Measurements from ENCODE around the gene KCNH5.

Gene KCNH5

DNA sequence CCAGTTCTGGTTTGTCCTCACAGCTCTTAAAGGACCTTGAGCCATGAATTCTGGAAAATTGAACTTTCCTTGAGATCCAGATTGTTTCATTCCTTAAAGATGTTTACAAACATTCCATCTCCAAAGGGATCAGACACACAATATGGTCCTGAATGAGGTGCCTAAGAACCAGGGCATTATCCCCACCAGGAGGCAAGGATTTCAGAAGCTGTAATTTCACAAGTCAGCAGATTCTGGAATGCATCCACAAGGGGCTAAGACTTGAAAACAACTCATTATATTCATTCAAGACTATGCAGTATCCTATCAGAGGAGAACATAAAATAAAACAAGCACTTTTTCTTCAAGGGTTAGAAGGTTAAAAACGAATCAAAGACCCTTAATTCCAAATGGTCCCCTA is 15.1 kb downstream of the KCNH5 start:
- DNase-seq (ENCODE audit: low read depth) = no peak
- H3K4me3 ChIP-seq (ENCODE audit: low read depth, low read length) = no peak overlapping the region
- TF ChIP-seq, protein P1, sequence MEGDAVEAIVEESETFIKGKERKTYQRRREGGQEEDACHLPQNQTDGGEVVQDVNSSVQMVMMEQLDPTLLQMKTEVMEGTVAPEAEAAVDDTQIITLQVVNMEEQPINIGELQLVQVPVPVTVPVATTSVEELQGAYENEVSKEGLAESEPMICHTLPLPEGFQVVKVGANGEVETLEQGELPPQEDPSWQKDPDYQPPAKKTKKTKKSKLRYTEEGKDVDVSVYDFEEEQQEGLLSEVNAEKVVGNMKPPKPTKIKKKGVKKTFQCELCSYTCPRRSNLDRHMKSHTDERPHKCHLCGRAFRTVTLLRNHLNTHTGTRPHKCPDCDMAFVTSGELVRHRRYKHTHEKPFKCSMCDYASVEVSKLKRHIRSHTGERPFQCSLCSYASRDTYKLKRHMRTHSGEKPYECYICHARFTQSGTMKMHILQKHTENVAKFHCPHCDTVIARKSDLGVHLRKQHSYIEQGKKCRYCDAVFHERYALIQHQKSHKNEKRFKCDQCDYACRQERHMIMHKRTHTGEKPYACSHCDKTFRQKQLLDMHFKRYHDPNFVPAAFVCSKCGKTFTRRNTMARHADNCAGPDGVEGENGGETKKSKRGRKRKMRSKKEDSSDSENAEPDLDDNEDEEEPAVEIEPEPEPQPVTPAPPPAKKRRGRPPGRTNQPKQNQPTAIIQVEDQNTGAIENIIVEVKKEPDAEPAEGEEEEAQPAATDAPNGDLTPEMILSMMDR (IDR thresholded peaks at IDR 0.05; ENCODE audit: low read depth, low read length) = no peak
- TF ChIP-seq, protein P2, sequence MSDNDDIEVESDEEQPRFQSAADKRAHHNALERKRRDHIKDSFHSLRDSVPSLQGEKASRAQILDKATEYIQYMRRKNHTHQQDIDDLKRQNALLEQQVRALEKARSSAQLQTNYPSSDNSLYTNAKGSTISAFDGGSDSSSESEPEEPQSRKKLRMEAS (IDR thresholded peaks at IDR 0.05; ENCODE audit: low read depth, low read length) = no peak
- TF ChIP-seq MYC (IDR thresholded peaks at IDR 0.05; ENCODE audit: low read depth, low read length) (no peak), POLR2A (IDR thresholded peaks at IDR 0.05; ENCODE audit: extremely low read depth, insufficient read length) (no peak)

DNA sequence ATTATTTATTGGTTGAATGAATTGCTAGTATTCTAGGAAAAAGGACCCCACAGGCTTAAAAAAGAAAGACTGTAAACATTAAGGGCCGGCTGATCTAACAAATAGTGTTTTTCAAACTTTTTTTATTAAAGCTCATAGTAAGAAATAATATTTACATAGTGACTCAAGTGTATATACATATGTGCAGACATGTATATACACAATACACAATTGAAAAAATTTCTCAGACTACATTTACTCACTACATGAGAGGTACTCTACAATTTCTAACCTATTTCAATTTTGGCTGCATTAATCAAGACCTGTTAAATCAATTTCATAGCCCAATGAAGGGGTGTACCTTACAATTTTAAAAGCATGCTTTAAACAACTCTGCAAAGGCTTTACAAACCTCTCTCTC is 17.5 kb downstream of the KCNH5 start:
- H3K4me3 ChIP-seq (ENCODE audit: low read depth, low read length) = no peak overlapping the region
- DNase-seq (ENCODE audit: low read depth) = no peak
- TF ChIP-seq POLR2A (IDR thresholded peaks at IDR 0.05; ENCODE audit: extremely low read depth, insufficient read length) = no peak

DNA sequence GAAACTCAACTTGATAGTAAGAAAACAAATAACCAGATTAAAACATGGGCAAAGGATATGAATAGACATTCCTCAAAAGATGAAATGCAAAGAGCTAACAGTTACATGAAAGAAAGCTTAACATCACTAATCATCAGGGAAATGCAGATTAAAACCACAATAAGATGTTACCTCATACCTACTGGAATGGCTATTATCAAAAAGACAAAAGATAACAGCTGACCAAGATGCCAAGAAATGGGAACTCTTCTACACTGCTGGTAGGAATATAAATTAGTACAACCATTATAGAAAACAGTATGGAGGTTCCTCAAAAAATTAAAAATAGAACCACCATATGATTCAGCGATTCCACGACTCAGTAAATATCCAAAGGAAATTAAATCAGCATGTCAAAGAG is 18.8 kb downstream of the KCNH5 start:
- TF ChIP-seq MYC (IDR thresholded peaks at IDR 0.05; ENCODE audit: low read depth, low read length) = no peak
- TF ChIP-seq, protein P1 (IDR thresholded peaks at IDR 0.05; ENCODE audit: low read depth, low read length) = no peak
- TF ChIP-seq, protein P2 (IDR thresholded peaks at IDR 0.05; ENCODE audit: low read depth, low read length) = no peak
- no peak for TF ChIP-seq POLR2A (IDR thresholded peaks at IDR 0.05; ENCODE audit: extremely low read depth, insufficient read length)
- H3K4me3 ChIP-seq (ENCODE audit: low read depth, low read length) = no peak overlapping the region
- DNase-seq (ENCODE audit: low read depth) = no peak

DNA sequence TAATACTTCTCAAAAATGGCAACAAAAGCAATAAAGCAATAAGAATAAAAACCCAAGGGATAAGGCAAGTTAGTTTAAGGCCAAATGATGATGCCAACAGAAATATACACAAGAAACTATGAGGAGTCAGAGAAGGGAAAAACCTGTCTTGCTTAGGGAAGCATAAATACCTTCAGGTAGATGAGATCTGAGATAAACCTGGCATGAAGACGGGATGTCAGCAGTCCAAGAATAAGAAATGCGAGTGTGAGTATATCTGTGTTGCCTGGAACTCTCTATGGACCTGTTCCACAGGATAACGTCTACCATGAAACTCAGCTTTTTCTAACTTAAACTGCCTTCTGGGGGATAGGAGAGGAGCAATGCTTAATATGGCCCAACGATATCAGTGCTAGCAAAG is 30.6 kb downstream of the KCNH5 start:
- TF ChIP-seq, protein P2 (IDR thresholded peaks at IDR 0.05; ENCODE audit: low read depth, low read length) = no peak
- TF ChIP-seq, protein P1 (IDR thresholded peaks at IDR 0.05; ENCODE audit: low read depth, low read length) = no peak
- TF ChIP-seq MYC (IDR thresholded peaks at IDR 0.05; ENCODE audit: low read depth, low read length) = no peak
- no peak for TF ChIP-seq POLR2A (IDR thresholded peaks at IDR 0.05; ENCODE audit: extremely low read depth, insufficient read length)
- DNase-seq (ENCODE audit: low read depth) = no peak
- H3K4me3 ChIP-seq (ENCODE audit: low read depth, low read length) = no peak overlapping the region

DNA sequence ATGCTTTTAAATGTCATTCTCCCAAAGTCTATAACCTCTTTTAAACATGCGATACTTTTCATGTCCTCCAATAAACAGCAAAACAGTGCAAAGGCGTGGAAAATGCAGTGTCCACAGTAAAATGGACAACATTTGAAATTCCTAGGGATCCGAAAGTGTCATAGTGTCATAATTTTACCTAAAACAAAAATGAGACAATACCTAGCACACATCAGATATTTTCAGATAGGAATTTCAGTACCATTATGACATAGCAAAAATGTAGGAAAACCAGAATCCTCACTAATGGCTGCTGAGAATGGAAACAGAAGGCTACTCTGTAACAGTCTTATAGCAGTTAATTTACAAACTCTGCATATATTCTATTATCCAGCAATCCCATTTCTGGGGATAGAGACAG is 33.1 kb downstream of the KCNH5 start:
- TF ChIP-seq, protein P2 (IDR thresholded peaks at IDR 0.05; ENCODE audit: low read depth, low read length) = no peak
- TF ChIP-seq POLR2A (IDR thresholded peaks at IDR 0.05; ENCODE audit: extremely low read depth, insufficient read length) (no peak), MYC (IDR thresholded peaks at IDR 0.05; ENCODE audit: low read depth, low read length) (no peak)
- TF ChIP-seq, protein P1 (IDR thresholded peaks at IDR 0.05; ENCODE audit: low read depth, low read length) = no peak
- no peak overlapping the region for H3K4me3 ChIP-seq (ENCODE audit: low read depth, low read length)
- no peak for DNase-seq (ENCODE audit: low read depth)

DNA sequence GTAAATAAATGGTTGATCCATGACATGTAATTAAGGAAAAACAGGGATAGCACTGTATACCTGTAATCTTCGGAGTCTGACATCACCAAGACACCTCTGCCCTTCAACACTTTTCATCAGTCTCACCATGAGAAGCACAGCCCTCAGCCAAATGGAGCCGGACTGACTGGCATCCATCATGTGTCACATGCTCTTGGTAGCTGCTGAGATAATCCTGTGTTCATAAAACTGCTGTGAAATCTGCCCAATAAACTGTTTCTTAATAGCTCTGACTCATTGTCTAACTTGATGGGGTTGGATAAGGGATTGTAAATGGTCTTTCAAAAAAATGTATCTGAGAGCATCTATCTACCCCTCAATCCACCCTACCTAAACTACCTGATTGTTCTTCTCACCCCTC is 33.6 kb downstream of the KCNH5 start:
- no peak overlapping the region for H3K4me3 ChIP-seq (ENCODE audit: low read depth, low read length)
- TF ChIP-seq, protein P2 (IDR thresholded peaks at IDR 0.05; ENCODE audit: low read depth, low read length) = no peak
- TF ChIP-seq MYC (IDR thresholded peaks at IDR 0.05; ENCODE audit: low read depth, low read length) = no peak
- TF ChIP-seq, protein P1 (IDR thresholded peaks at IDR 0.05; ENCODE audit: low read depth, low read length) = no peak
- TF ChIP-seq POLR2A (IDR thresholded peaks at IDR 0.05; ENCODE audit: extremely low read depth, insufficient read length) = no peak
- no peak for DNase-seq (ENCODE audit: low read depth)
